ENCODE results near the gene MUC6. TPM values are rescaled to one million over a fixed set of nuclear protein-coding genes. Genes with fewer than 3 reads are reported as not detected.

The MUC6 gene
- total RNA-seq, 1 experiment from 2014 or later, result not detected

DNA sequence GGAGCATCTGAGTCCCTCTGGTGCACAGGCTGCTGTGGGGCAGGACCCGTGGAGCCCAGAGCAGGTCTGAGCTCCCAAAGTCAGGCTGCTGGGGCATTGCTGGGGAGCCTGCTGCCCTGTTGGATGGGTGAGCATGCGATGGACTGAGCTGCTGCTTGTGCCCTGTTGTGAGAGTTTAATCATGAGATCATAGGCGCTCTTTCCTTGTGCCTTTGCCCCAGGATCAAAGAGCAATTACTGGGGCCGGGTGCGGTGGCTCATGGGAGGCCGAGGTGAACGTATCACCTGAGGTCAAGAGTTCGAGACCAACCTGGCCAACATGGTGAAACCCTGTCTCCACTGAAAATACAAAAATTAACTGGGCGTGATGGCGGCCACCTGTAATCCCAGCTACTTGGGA, 37.5 kb downstream of the MUC6 start:
- H3K4me1 Mint-ChIP-seq, result peaks cover 3% of the 10 kb centered on the region in 2 experiments; a peak in 2 of 4 replicates
- no CpG with 5 or more reads among the region's 10 CpGs for WGBS (ENCODE audit: extremely low coverage, insufficient read length, low lambda C conversion rate)
- peaks cover 0 to 6% of the 10 kb centered on the region in 2 experiments; a peak in 2 of 5 replicates for H3K9me3 Mint-ChIP-seq

More for the DNA sequence above, 37.5 kb downstream of the MUC6 start:
- H3K14ac ChIP-seq (ENCODE audit: insufficient read depth, low read length), result no peak overlapping the region; the same call in 1 of the 2 replicates
- H3K4me3 Mint-ChIP-seq, result no peak overlapping the region
- no peak overlapping the region for H3K4ac ChIP-seq (ENCODE audit: low read depth, low read length)
- H3K79me1 ChIP-seq (ENCODE audit: insufficient read depth, low read depth, low read length, poor library complexity, severe bottlenecking), result no peaks in the 10 kb centered on the region
- H2BK15ac ChIP-seq (ENCODE audit: low read depth, low read length), result no peak overlapping the region
- no peaks in the 10 kb centered on the region for H3K4me1 ChIP-seq (ENCODE audit: insufficient read depth, low read length)
- no peak overlapping the region for H2BK120ac ChIP-seq (ENCODE audit: low read depth, low read length, poor library complexity, severe bottlenecking)
- H3K56ac ChIP-seq (ENCODE audit: insufficient read length, low read depth, low read length), result no peak overlapping the region
- no peaks in the 10 kb centered on the region for H4K20me1 ChIP-seq (ENCODE audit: control insufficient read depth, insufficient read depth, insufficient read length)
- H2BK5ac ChIP-seq (ENCODE audit: insufficient read length, low read length), result no peak overlapping the region
- no peak overlapping the region for H3K27ac Mint-ChIP-seq
- H4K5ac ChIP-seq (ENCODE audit: insufficient read length, low read depth, low read length), result no peak overlapping the region
- H3K9me3 ChIP-seq (ENCODE audit: control insufficient read depth, low read depth, low read length), result no peaks in the 10 kb centered on the region
- no peaks in the 10 kb centered on the region for H3K79me2 ChIP-seq (ENCODE audit: insufficient read depth, low read length)
- peaks cover 21 to 56% (median 55%) of the 10 kb centered on the region in 3 experiments for H3K36me3 Mint-ChIP-seq (ENCODE audit: insufficient read depth in 1 of 3, low read depth in 3 of 3)
- TF ChIP-seq, protein P1, sequence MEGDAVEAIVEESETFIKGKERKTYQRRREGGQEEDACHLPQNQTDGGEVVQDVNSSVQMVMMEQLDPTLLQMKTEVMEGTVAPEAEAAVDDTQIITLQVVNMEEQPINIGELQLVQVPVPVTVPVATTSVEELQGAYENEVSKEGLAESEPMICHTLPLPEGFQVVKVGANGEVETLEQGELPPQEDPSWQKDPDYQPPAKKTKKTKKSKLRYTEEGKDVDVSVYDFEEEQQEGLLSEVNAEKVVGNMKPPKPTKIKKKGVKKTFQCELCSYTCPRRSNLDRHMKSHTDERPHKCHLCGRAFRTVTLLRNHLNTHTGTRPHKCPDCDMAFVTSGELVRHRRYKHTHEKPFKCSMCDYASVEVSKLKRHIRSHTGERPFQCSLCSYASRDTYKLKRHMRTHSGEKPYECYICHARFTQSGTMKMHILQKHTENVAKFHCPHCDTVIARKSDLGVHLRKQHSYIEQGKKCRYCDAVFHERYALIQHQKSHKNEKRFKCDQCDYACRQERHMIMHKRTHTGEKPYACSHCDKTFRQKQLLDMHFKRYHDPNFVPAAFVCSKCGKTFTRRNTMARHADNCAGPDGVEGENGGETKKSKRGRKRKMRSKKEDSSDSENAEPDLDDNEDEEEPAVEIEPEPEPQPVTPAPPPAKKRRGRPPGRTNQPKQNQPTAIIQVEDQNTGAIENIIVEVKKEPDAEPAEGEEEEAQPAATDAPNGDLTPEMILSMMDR (conservative IDR thresholded peaks at IDR 0.05), result no peak
- H2AFZ ChIP-seq (ENCODE audit: low read length), result no peak overlapping the region
- H3K18ac ChIP-seq (ENCODE audit: insufficient read length, low read depth, low read length), result no peak overlapping the region
- no peak overlapping the region for H3K23ac ChIP-seq (ENCODE audit: insufficient read length, low read depth, low read length)
- no peak overlapping the region for H3K9ac ChIP-seq (ENCODE audit: extremely low read depth, insufficient read length, low read length)
- H2BK12ac ChIP-seq (ENCODE audit: insufficient read length, low read depth, low read length), result no peak overlapping the region
- no peak overlapping the region for H2AK5ac ChIP-seq (ENCODE audit: insufficient read length, low read length)
- no peak overlapping the region for H4K8ac ChIP-seq (replicated peaks; ENCODE audit: insufficient read length, low read depth, low read length)
- no peaks in the 10 kb centered on the region for H3K27me3 Mint-ChIP-seq (ENCODE audit: low read depth)
- H3K23me2 ChIP-seq (ENCODE audit: insufficient read length, low read depth, low read length, poor library complexity, severe bottlenecking), result no peaks in the 10 kb centered on the region
- DNase-seq, result no peak
- no peak overlapping the region for H3K27ac ChIP-seq (ENCODE audit: insufficient read length, low read depth, low read length)
- H2BK20ac ChIP-seq (ENCODE audit: low read depth, low read length, poor library complexity, severe bottlenecking), result no peak overlapping the region
- no peak overlapping the region for H3K4me2 ChIP-seq (ENCODE audit: insufficient read depth, insufficient read length, low read length)
- H3K27me3 ChIP-seq (ENCODE audit: insufficient read depth, low read length), result no peaks in the 10 kb centered on the region
- no peak overlapping the region for H3T11ph ChIP-seq (ENCODE audit: low read length)
- no peak overlapping the region for H4K91ac ChIP-seq (ENCODE audit: insufficient read length, low read depth, low read length)

All from H9 (cell line).